Thymus (tissue), 11 donors: ENCODE data around the gene PYROXD2. TPM values are rescaled to one million over a fixed set of nuclear protein-coding genes. Genes with fewer than 3 reads are reported as not detected.

Experiments
- DNase-seq, 9 donors: peaks; one replicate each; pipeline ENCODE4 v3.0.0-alpha.2; 2013; ENCODE audit warnings: low spot score in 9 of 9, low read depth in 6 of 9, missing footprints in 1 of 9
- H3K27ac ChIP-seq, 2 donors: one replicate each; pipeline ENCODE4 v1.5.1; 2013; ENCODE audit warnings: control low read depth in 1 of 2, low read depth in 1 of 2, low read length in 1 of 2, mild to moderate bottlenecking in 1 of 2, moderate library complexity in 1 of 2
- H3K27me3 ChIP-seq, 2 donors: one replicate each; pipeline ENCODE4 v1.5.1; 2013; ENCODE audit warnings: low read length in 1 of 2; ENCODE audit not compliant: control insufficient read depth in 2 of 2, insufficient read depth in 1 of 2
- H3K36me3 ChIP-seq, 2 donors: one replicate each; pipeline ENCODE4 v1.5.1; 2013; ENCODE audit warnings: low read length in 1 of 2, mild to moderate bottlenecking in 1 of 2, moderate library complexity in 1 of 2; ENCODE audit not compliant: control insufficient read depth in 2 of 2, insufficient read depth in 2 of 2
- H3K4me1 ChIP-seq, 2 donors: one replicate each; pipeline ENCODE4 v1.5.1; 2013; ENCODE audit warnings: low read length in 2 of 2; ENCODE audit not compliant: control insufficient read depth in 2 of 2, insufficient read depth in 2 of 2
- H3K4me3 ChIP-seq, 2 donors: one replicate each; pipeline ENCODE4 v1.5.1; 2013; ENCODE audit warnings: low read length in 2 of 2, control low read depth in 1 of 2, mild to moderate bottlenecking in 1 of 2
- H3K9me3 ChIP-seq, 2 donors: one replicate each; pipeline ENCODE4 v1.5.1; 2013; ENCODE audit warnings: low read length in 1 of 2, mild to moderate bottlenecking in 1 of 2; ENCODE audit not compliant: control insufficient read depth in 2 of 2, insufficient read depth in 1 of 2
- WGBS: extraction: QIAGEN DNeasy Blood & Tissue Kit; methylation state at CpG from one replicate; pipeline ENCODE4 v1.1.7; 2013; 5-methylcytosine and 5-hydroxymethylcytosine counted together
- polyA plus RNA-seq: library from polyadenylated mRNA; stranded (reverse); fragments of 200-250 nt; gene quantifications from one replicate; pipeline ENCODE4 v1.2.3, GENCODE V29; 2013
- total RNA-seq: library from RNA; stranded (reverse); fragments of 120-200 nt; gene quantifications from one replicate; pipeline ENCODE4 v1.2.4, GENCODE V29; 2013
- donor health status: healthy.

PYROXD2 gene
- total and polyA plus RNA-seq, 2 donors: 2.0 to 17.8 TPM

GRCh38 chr10:98410759-98411158 lies 4.2 kb downstream of the PYROXD2 start:
- no peak for DNase-seq
- no peak overlapping the region for H3K4me3 ChIP-seq
- peaks cover 7 to 8% of the 10 kb centered on the region in 2 donors for H3K4me1 ChIP-seq
- no peaks in the 10 kb centered on the region for H3K36me3 ChIP-seq
- no peak overlapping the region for H3K27ac ChIP-seq
- no peaks in the 10 kb centered on the region for H3K27me3 ChIP-seq
- 95% methylated on average over 10 of the region's 10 CpGs for WGBS
- H3K9me3 ChIP-seq: no peaks in the 10 kb centered on the region

GRCh38 chr10:98410135-98410743 lies 4.7 kb downstream of the PYROXD2 start:
- H3K4me3 ChIP-seq: no peak overlapping the region
- DNase-seq: no peak
- no peaks in the 10 kb centered on the region for H3K36me3 ChIP-seq
- H3K27me3 ChIP-seq: no peaks in the 10 kb centered on the region
- no peak overlapping the region for H3K27ac ChIP-seq
- H3K4me1 ChIP-seq: peaks cover 7 to 8% of the 10 kb centered on the region in 2 donors
- H3K9me3 ChIP-seq: no peaks in the 10 kb centered on the region
- WGBS: 98% methylated on average over 4 of the region's 4 CpGs

DNA sequence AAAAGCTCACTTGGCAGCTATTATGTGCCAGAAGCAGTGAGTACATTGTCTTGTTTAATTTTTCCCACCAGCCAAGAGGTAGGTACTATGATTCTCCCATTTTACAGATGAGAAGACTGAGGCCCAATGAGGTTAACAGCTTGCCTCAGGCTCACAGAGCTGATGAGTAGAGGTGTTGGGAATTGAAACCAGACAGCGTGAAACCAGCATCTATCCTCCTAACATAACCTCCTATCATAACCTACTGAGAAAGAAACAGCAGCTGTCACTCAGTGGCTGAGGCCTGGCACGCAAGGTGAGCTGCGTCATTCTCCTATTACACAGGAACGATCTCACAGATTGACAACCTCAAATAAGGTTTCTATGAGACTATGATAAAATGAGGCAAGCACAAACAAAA lies 6.2 kb downstream of the PYROXD2 start:
- 95% methylated on average over 4 of the region's 4 CpGs for WGBS
- Histone ChIP-seq H3K27me3 (no peaks in the 10 kb centered on the region), H3K36me3 (no peaks in the 10 kb centered on the region), H3K4me1 (no peaks in the 10 kb centered on the region), H3K4me3 (no peak overlapping the region), H3K9me3 (no peaks in the 10 kb centered on the region), H3K27ac (no peak overlapping the region)
- no peak for DNase-seq

DNA sequence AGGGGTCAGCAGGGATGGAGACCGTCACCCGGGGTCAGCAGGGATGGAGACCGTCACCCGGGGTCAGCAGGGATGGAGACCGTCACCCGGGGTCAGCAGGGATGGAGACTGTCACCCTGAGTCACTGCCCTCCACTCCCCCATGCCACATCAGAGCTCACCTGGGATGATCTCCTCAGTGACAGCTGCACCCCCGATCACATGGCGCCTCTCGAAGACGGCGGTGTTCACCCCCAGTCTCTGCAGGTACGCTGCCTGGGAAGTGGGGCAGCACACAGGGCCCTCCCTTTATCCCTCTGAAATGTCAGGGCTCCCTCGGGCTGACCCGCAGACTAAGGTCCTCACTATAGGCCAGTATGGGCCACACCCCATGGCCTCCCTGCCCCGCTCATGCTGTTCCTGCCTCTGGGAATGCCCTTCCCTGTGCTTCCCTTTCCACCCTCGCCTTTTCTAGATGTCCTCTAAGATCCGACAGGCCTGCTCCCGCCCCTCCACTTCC lies 7.2 kb downstream of the PYROXD2 start:
- H3K4me3 ChIP-seq: no peak overlapping the region
- H3K27me3 ChIP-seq: no peaks in the 10 kb centered on the region
- WGBS: 97% methylated on average over 18 of the region's 18 CpGs
- no peaks in the 10 kb centered on the region for H3K4me1 ChIP-seq
- no peaks in the 10 kb centered on the region for H3K36me3 ChIP-seq
- no peak overlapping the region for H3K27ac ChIP-seq
- no peaks in the 10 kb centered on the region for H3K9me3 ChIP-seq
- DNase-seq: no peak

- H3K9me3 ChIP-seq: no peaks in the 10 kb centered on the region
- H3K27me3 ChIP-seq: no peaks in the 10 kb centered on the region
- H3K36me3 ChIP-seq: no peaks in the 10 kb centered on the region
- no peak overlapping the region for H3K4me3 ChIP-seq
- H3K27ac ChIP-seq: no peak overlapping the region
- no peak for DNase-seq
- no peaks in the 10 kb centered on the region for H3K4me1 ChIP-seq
- 95% methylated on average over 23 of the region's 23 CpGs for WGBS
These were observed 7.8 kb downstream of the PYROXD2 start for GRCh38 chr10:98407017-98407743.

DNA sequence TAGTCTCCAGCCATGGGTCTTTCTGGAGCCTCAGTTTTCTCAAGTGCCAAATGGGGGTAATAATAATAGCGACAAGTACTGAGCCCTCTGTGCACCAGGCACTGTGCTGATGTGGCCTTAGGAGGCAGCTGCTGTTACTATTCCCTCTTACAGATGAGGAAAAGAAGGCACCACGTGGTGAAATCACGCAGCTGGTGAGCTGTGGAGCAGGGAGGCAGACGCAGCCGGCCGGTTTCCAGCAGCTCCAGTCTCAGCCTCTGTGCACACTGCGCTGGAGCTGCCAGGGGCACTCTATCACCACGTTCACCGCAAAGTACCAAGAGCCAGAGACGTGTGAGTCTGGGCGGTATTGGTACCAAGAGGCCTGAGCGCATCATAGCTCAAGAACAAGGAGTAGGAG lies 9.6 kb downstream of the PYROXD2 start:
- Histone ChIP-seq H3K4me1 (no peaks in the 10 kb centered on the region), H3K27me3 (no peaks in the 10 kb centered on the region), H3K27ac (no peak overlapping the region), H3K36me3 (no peaks in the 10 kb centered on the region), H3K4me3 (no peak overlapping the region), H3K9me3 (no peaks in the 10 kb centered on the region)
- no peak for DNase-seq
- 96% methylated on average over 12 of the region's 12 CpGs for WGBS

DNA sequence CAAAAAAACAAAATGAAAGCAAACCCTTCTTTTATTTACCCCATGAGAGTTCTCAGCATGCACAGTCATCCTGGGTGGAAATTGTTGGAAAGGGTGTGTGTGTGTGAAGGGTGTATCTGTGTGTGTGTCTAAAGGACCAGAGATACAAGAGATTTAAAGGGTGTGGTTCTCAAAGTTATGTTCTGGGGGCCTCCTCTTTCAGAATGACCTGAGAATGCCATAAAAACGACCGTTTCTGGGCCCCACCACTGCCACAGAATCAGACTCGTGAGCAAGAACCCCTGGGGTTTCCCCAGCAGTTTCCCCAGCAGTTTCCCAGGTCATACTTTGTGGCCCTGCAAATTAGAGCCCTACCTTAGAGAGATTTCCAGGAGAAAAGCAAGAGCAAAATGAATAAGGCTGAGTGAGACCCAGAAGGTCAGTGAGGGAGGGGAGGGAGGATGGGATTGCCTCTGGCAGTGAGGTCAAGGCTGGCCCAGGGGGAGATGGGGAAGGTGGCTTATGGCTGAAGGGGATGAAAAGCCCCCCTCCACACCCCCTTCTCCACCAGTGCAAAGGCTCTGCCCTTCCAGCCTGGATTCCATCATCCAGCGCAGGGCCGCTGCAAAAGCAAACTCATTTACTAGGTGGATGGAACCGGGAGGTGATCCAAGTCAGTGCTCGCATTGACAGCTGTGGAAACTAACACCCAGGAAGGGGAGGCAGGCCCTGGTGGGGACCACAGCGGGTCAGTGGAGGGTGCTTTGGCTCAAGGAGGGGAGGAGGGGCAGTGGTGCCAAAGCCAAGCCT lies 10.2 kb downstream of the PYROXD2 start:
- Histone ChIP-seq H3K4me3 (no peak overlapping the region), H3K9me3 (no peaks in the 10 kb centered on the region), H3K27ac (no peak overlapping the region), H3K36me3 (no peaks in the 10 kb centered on the region), H3K27me3 (no peaks in the 10 kb centered on the region), H3K4me1 (no peaks in the 10 kb centered on the region)
- no peak for DNase-seq
- 93% methylated on average over 8 of the region's 8 CpGs for WGBS

- no peak overlapping the region for H3K4me3 ChIP-seq
- no peak for DNase-seq
- no peaks in the 10 kb centered on the region for H3K4me1 ChIP-seq
- 96% methylated on average over 7 of the region's 7 CpGs for WGBS
- no peak overlapping the region for H3K27ac ChIP-seq
- H3K9me3 ChIP-seq: no peaks in the 10 kb centered on the region
- H3K36me3 ChIP-seq: no peaks in the 10 kb centered on the region
- H3K27me3 ChIP-seq: no peaks in the 10 kb centered on the region
These were observed 11.0 kb downstream of the PYROXD2 start for GRCh38 chr10:98403812-98404504.
